Endothelial cell of umbilical vein (primary cell): ENCODE results near the gene CCDC157. TPM values are rescaled to one million over a fixed set of nuclear protein-coding genes. Genes with fewer than 3 reads are reported as not detected.
"Not testable (repeated sequence)": the region's sequence is repeated elsewhere in the genome, so short reads cannot be mapped to it uniquely, and the experiment has no call there.

Experiments
- BruUV-seq: library from RNA; stranded (reverse); fragments of 400-500 nt; replicated peaks from 2 replicates; lab custom pipeline; 2021; lab: Mats Ljungman, UMichigan
- CTCF ChIA-PET: fragments of 300-600, 350-600 bp; sonication (Branson Sonifier 250); formaldehyde crosslinking; loops from one replicate; lab custom pipeline; 2021; ENCODE audit warnings: antibody characterized with exemption, inconsistent platforms; lab: Charles Lee
- POLR2A ChIA-PET: fragments of 300-600, 350-600 bp; sonication (Branson Sonifier 250); formaldehyde crosslinking; loops from one replicate; lab custom pipeline; 2021; ENCODE audit warnings: antibody characterized with exemption, inconsistent platforms; lab: Charles Lee
- DNase-seq: peaks from one replicate; pipeline ENCODE4 v3.0.0-alpha.2; 2011; ENCODE audit warnings: low read depth, low spot score
- FAIRE-seq: peaks from 2 replicates; lab custom pipeline; 2011; peaks lifted over from hg19 to GRCh38; lab: Jason Lieb, UNC
- H2AFZ ChIP-seq: 2 replicates; pipeline ENCODE4 v1.6.0; 2012; ENCODE audit warnings: low read depth, low read length, control low read depth, inconsistent platforms
- H3K27ac ChIP-seq: 2 replicates; pipeline ENCODE4 v1.5.1; 2011; ENCODE audit warnings: low read depth, mild to moderate bottlenecking, control low read depth, low read length, moderate library complexity; ENCODE audit not compliant: insufficient read depth
- H3K27me3 ChIP-seq, 2 experiments: 2 replicates each; pipeline versions ENCODE4 v1.6.0 to v1.6.1; 2011; ENCODE audit warnings: low read length in 2 of 2, mixed read lengths in 1 of 2; ENCODE audit not compliant: control insufficient read depth in 2 of 2, insufficient read depth in 2 of 2
- H3K36me3 ChIP-seq, 2 experiments: 2 replicates in 1 of 2; 3 replicates in 1 of 2; pipeline ENCODE4 v1.5.1; 2011; ENCODE audit warnings: low read length in 2 of 2, mild to moderate bottlenecking in 1 of 2, moderate library complexity in 1 of 2; ENCODE audit not compliant: control insufficient read depth in 2 of 2, insufficient read depth in 2 of 2; ENCODE audit errors: extremely low read depth in 1 of 2
- H3K4me1 ChIP-seq: 3 replicates; pipeline ENCODE4 v1.5.1; 2011; ENCODE audit warnings: mild to moderate bottlenecking, low read length; ENCODE audit not compliant: control insufficient read depth, insufficient read depth; ENCODE audit errors: extremely low read depth
- H3K4me2 ChIP-seq: 2 replicates; pipeline ENCODE4 v1.6.1; 2011; ENCODE audit warnings: low read length, control low read depth, mixed read lengths; ENCODE audit not compliant: insufficient read depth
- H3K4me3 ChIP-seq, 3 experiments: fragments of 200-600 bp in 1 of 3; sonication (generic), shearing (Covaris generic) in 1 of 3; replicated peaks in 1 of 3; 2 replicates each; pipeline ENCODE4 v1.5.1; 2011 to 2016; ENCODE audit warnings: control low read depth in 3 of 3, low read length in 3 of 3, mild to moderate bottlenecking in 2 of 3, inconsistent platforms in 1 of 3, low read depth in 1 of 3, moderate library complexity in 1 of 3; ENCODE audit not compliant: insufficient read depth in 1 of 3
- H3K79me2 ChIP-seq: 2 replicates; pipeline ENCODE4 v1.6.0; 2012; ENCODE audit warnings: low read length, inconsistent platforms; ENCODE audit not compliant: control insufficient read depth, insufficient read depth
- H3K9ac ChIP-seq: replicated peaks from 2 replicates; pipeline ENCODE3; 2011; ENCODE audit warnings: low read length, control low read depth; ENCODE audit not compliant: insufficient read depth; ENCODE audit errors: extremely low read depth
- H3K9me1 ChIP-seq: replicated peaks from 3 replicates; pipeline ENCODE4 v1.6.0; 2011; ENCODE audit warnings: mild to moderate bottlenecking, low read length; ENCODE audit not compliant: control insufficient read depth, insufficient read depth; ENCODE audit errors: extremely low read depth
- H3K9me3 ChIP-seq: replicated peaks from 2 replicates; pipeline ENCODE4 v1.5.1; 2012; ENCODE audit warnings: low read length, inconsistent platforms; ENCODE audit not compliant: control insufficient read depth, insufficient read depth
- H4K20me1 ChIP-seq: replicated peaks from 2 replicates; pipeline ENCODE3; 2011; ENCODE audit warnings: mild to moderate bottlenecking, low read length; ENCODE audit not compliant: control insufficient read depth, insufficient read depth; ENCODE audit errors: extremely low read depth
- GATA2 ChIP-seq: IDR thresholded peaks from 2 replicates; pipeline ENCODE4 v1.7.0; 2011; ENCODE audit warnings: low read depth, mild to moderate bottlenecking, moderate library complexity, mixed read lengths, low read length; ENCODE audit not compliant: insufficient read length, insufficient read depth
- JUN ChIP-seq: IDR thresholded peaks from 2 replicates; pipeline ENCODE4 v1.6.1; 2011; ENCODE audit warnings: borderline replicate concordance, low read depth; ENCODE audit not compliant: insufficient read length, insufficient read depth
- MYC ChIP-seq: IDR thresholded peaks from one replicate; pipeline ENCODE4 v1.6.1; 2011; ENCODE audit warnings: mild to moderate bottlenecking, low read depth, low read length
- POLR2A ChIP-seq: IDR thresholded peaks from 2 replicates; pipeline ENCODE4 v1.6.1; 2012; ENCODE audit warnings: low read depth, mild to moderate bottlenecking, control low read depth, low read length
- dilution Hi-C: fragments of 300-500 bp; cut with MboI; formaldehyde crosslinking; loops from one replicate; pipeline ENCODE4 v1.15.0; 2019; ENCODE audit warnings: low sequenced_read_pairs; ENCODE audit not compliant: extremely low pct_ligation_motif_present
- intact Hi-C: fragments of 100-400 bp; cut with micrococcal nuclease; formaldehyde crosslinking; loops from one replicate; pipeline ENCODE4 v1.10.0; 2022
- polyA plus RNA-seq, 4 experiments: library from polyadenylated mRNA; depleted of rRNA in 3 of 4; stranded (reverse) in 3 of 4; unstranded in 1 of 4; fragments of >200 nt; gene quantifications; 2 replicates each; pipeline versions ENCODE4 v1.2.1 to v1.2.3, GENCODE V29; 2011 to 2012; ENCODE audit warnings: missing spikeins in 1 of 4
- total RNA-seq: library from RNA; stranded (reverse); gene quantifications from 2 replicates; pipeline ENCODE4 v1.2.3, GENCODE V29; 2021

CCDC157 gene
- total and polyA plus RNA-seq, 2 donors (not counting 3 experiments of a cell fraction or from before 2014, with no cell fraction given): 2.1 to 3.1 TPM

GRCh38 chr22:30337461-30337778 lies 19.4 kb upstream of the CCDC157 start:
- Histone ChIP-seq H4K20me1 (no peaks in the 10 kb centered on the region), H3K9me1 (no peaks in the 10 kb centered on the region), H3K9me3 (no peaks in the 10 kb centered on the region), H3K4me1 (no peaks in the 10 kb centered on the region), H3K27me3 (no peaks in the 10 kb centered on the region), H3K4me2 (no peak overlapping the region), H3K27ac (no peak overlapping the region), H3K4me3 (no peak overlapping the region), H3K79me2 (no peaks in the 10 kb centered on the region), H3K36me3 (peaks cover 40 to 86% of the 10 kb centered on the region in 2 experiments), H3K9ac (no peak overlapping the region), H2AFZ (no peak overlapping the region)
- dilution Hi-C loops: no loop called here
- POLR2A ChIA-PET: no interaction called here
- no peak for DNase-seq
- TF ChIP-seq GATA2 (no peak), MYC (no peak), POLR2A (no peak), JUN (no peak)
- intact Hi-C loops: no loop called here
- CTCF ChIA-PET: interaction anchor here (14.7 kb wide), 1 partner anchor 49 kb away, joined by 164 read pairs; the partner anchor contains the start of gene CASTOR1
- no TSS peak for BruUV-seq
- no peak for FAIRE-seq

- H3K9me3 ChIP-seq, BruUV-seq, H2AFZ ChIP-seq, H3K9me1 ChIP-seq, H3K9ac ChIP-seq, dilution Hi-C loops, DNase-seq, H3K79me2 ChIP-seq, POLR2A ChIA-PET, FAIRE-seq, H3K4me2 ChIP-seq, H4K20me1 ChIP-seq, H3K27me3 ChIP-seq, H3K4me1 ChIP-seq, intact Hi-C loops, H3K27ac ChIP-seq, H3K4me3 ChIP-seq: not testable (repeated sequence)
- H3K36me3 ChIP-seq: peaks cover 44 to 86% of the 10 kb centered on the region in 2 experiments
- CTCF ChIA-PET: interaction anchor here (1.3 kb wide), 1 partner anchor 50 kb away, joined by 9 read pairs; no protein-coding TSS in a partner anchor
Observed at GRCh38 chr22:30338341-30338740, 18.5 kb upstream of the CCDC157 start.
